ENCODE measurements around the gene TCOF1. TPM values are rescaled to one million over a fixed set of nuclear protein-coding genes. Genes with fewer than 3 reads are reported as not detected.

The TCOF1 gene
- total RNA-seq, 1 donor from 2014 or later = 27.1 TPM

GRCh38 chr5:150431048-150431447 is 73.6 kb downstream of the TCOF1 start:
- H3K27ac ChIP-seq = no peak overlapping the region
- DNase-seq = no peak
- intact Hi-C loops (cut with DNase I) = no loop called here
- H3K4me1 ChIP-seq = no peaks in the 10 kb centered on the region
- no peaks in the 10 kb centered on the region for H3K9me3 ChIP-seq
- no peaks in the 10 kb centered on the region for H3K27me3 ChIP-seq (ENCODE audit: low read depth)
- no peak overlapping the region for H3K4me3 ChIP-seq
- TF ChIP-seq CTCF (IDR thresholded peaks at IDR 0.05) = no peak
- no peaks in the 10 kb centered on the region for H3K36me3 ChIP-seq
- ATAC-seq = no peak

- ATAC-seq = no peak
Observed at GRCh38 chr5:150431574-150431973, 74.1 kb downstream of the TCOF1 start.

GRCh38 chr5:150434464-150434863 is 77.0 kb downstream of the TCOF1 start:
- no peaks in the 10 kb centered on the region for H3K36me3 ChIP-seq
- ATAC-seq (no peak), DNase-seq (no peak)
- TF ChIP-seq CTCF (IDR thresholded peaks at IDR 0.05) = no peak
- no peak overlapping the region for H3K4me3 ChIP-seq
- no peaks in the 10 kb centered on the region for H3K9me3 ChIP-seq
- peaks cover 5% of the 10 kb centered on the region for H3K4me1 ChIP-seq
- no peaks in the 10 kb centered on the region for H3K27me3 ChIP-seq (ENCODE audit: low read depth)
- no peak overlapping the region for H3K27ac ChIP-seq
- intact Hi-C loops (cut with DNase I) = no loop called here

More at GRCh38 chr5:150431574-150431973, 74.1 kb downstream of the TCOF1 start:
- Histone ChIP-seq H3K27ac (peak overlapping the region; percentile 36), H3K27me3 (ENCODE audit: low read depth) (no peaks in the 10 kb centered on the region), H3K4me3 (no peak overlapping the region), H3K36me3 (no peaks in the 10 kb centered on the region), H3K9me3 (no peaks in the 10 kb centered on the region), H3K4me1 (peaks cover 5% of the 10 kb centered on the region)
- DNase-seq = no peak
- intact Hi-C loops (cut with DNase I) = no loop called here
- no peak for TF ChIP-seq CTCF (IDR thresholded peaks at IDR 0.05)

- Histone ChIP-seq H3K27me3 (ENCODE audit: low read depth) (no peaks in the 10 kb centered on the region), H3K36me3 (no peaks in the 10 kb centered on the region), H3K4me3 (no peak overlapping the region), H3K27ac (no peak overlapping the region), H3K4me1 (peaks cover 5% of the 10 kb centered on the region), H3K9me3 (no peaks in the 10 kb centered on the region)
- DNase-seq (peak; percentile 93), ATAC-seq (peak; percentile 95 to 96)
- peak; percentile 91 for TF ChIP-seq CTCF (IDR thresholded peaks at IDR 0.05)
- intact Hi-C loops (cut with DNase I) = no loop called here
Observed at GRCh38 chr5:150436141-150436680, 78.7 kb downstream of the TCOF1 start.

GRCh38 chr5:150438873-150439546 is 81.5 kb downstream of the TCOF1 start:
- Histone ChIP-seq H3K27ac (no peak overlapping the region), H3K4me1 (peaks cover 5% of the 10 kb centered on the region), H3K4me3 (no peak overlapping the region), H3K9me3 (no peaks in the 10 kb centered on the region), H3K36me3 (peaks cover 18% of the 10 kb centered on the region), H3K27me3 (ENCODE audit: low read depth) (no peaks in the 10 kb centered on the region)
- peak; percentile 56 for TF ChIP-seq CTCF (IDR thresholded peaks at IDR 0.05)
- ATAC-seq = no peak
- no peak for DNase-seq
- intact Hi-C loops (cut with DNase I) = no loop called here

Data from lower lobe of right lung (tissue), 2 donors.